ENCODE data around the gene ISCA2.
"Not testable (repeated sequence)": the region's sequence is repeated elsewhere in the genome, so short reads cannot be mapped to it uniquely, and the experiment has no call there.

ISCA2 gene

GRCh38 chr14:74493343-74494261, at the start of gene ISCA2:
TSS of gene ISCA2 (plus strand) at chr14:74493765. CDS start at chr14:74493775, 10 bp downstream.
- in situ Hi-C loops (cut with MboI; ENCODE audit: low sequenced_read_pairs), result no loop called here

- in situ Hi-C loops (cut with MboI; ENCODE audit: low sequenced_read_pairs), result no loop called here
These were observed 48.7 kb upstream of the ISCA2 start for GRCh38 chr14:74444866-74445265.

- in situ Hi-C loops (cut with MboI; ENCODE audit: low sequenced_read_pairs), result not testable (repeated sequence)
These were observed 39.2 kb upstream of the ISCA2 start for GRCh38 chr14:74454397-74454796.

GRCh38 chr14:74456684-74457564, 36.6 kb upstream of the ISCA2 start:
- in situ Hi-C loops (cut with MboI; ENCODE audit: low sequenced_read_pairs), result no loop called here

GRCh38 chr14:74457565-74457895, 36.0 kb upstream of the ISCA2 start:
- in situ Hi-C loops (cut with MboI; ENCODE audit: low sequenced_read_pairs), result no loop called here

- in situ Hi-C loops (cut with MboI; ENCODE audit: low sequenced_read_pairs), result no loop called here
These were observed 34.1 kb upstream of the ISCA2 start for GRCh38 chr14:74459289-74459946.

- in situ Hi-C loops (cut with MboI; ENCODE audit: low sequenced_read_pairs), result no loop called here
These were observed 33.6 kb upstream of the ISCA2 start for GRCh38 chr14:74459976-74460375.

GRCh38 chr14:74462993-74463392, 30.6 kb upstream of the ISCA2 start:
- in situ Hi-C loops (cut with MboI; ENCODE audit: low sequenced_read_pairs), result no loop called here

- in situ Hi-C loops (cut with MboI; ENCODE audit: low sequenced_read_pairs), result no loop called here
These were observed 29.9 kb upstream of the ISCA2 start for GRCh38 chr14:74463697-74464096.

- in situ Hi-C loops (cut with MboI; ENCODE audit: low sequenced_read_pairs), result no loop called here
These were observed 28.8 kb upstream of the ISCA2 start for GRCh38 chr14:74464785-74465184.

- in situ Hi-C loops (cut with MboI; ENCODE audit: low sequenced_read_pairs), result no loop called here
These were observed 28.2 kb upstream of the ISCA2 start for GRCh38 chr14:74465335-74465734.

GRCh38 chr14:74468513-74468912, 25.1 kb upstream of the ISCA2 start:
- in situ Hi-C loops (cut with MboI; ENCODE audit: low sequenced_read_pairs), result no loop called here

GRCh38 chr14:74469548-74470518, 23.7 kb upstream of the ISCA2 start:
- in situ Hi-C loops (cut with MboI; ENCODE audit: low sequenced_read_pairs), result no loop called here

GRCh38 chr14:74472601-74473000, 21.0 kb upstream of the ISCA2 start:
- in situ Hi-C loops (cut with MboI; ENCODE audit: low sequenced_read_pairs), result no loop called here

GRCh38 chr14:74474376-74474775, 19.2 kb upstream of the ISCA2 start:
- in situ Hi-C loops (cut with MboI; ENCODE audit: low sequenced_read_pairs), result no loop called here

GRCh38 chr14:74475678-74476077, 17.9 kb upstream of the ISCA2 start:
- in situ Hi-C loops (cut with MboI; ENCODE audit: low sequenced_read_pairs), result no loop called here

- in situ Hi-C loops (cut with MboI; ENCODE audit: low sequenced_read_pairs), result no loop called here
These were observed 17.5 kb upstream of the ISCA2 start for GRCh38 chr14:74476107-74476506.

GRCh38 chr14:74476607-74477006, 17.0 kb upstream of the ISCA2 start:
- in situ Hi-C loops (cut with MboI; ENCODE audit: low sequenced_read_pairs), result no loop called here

- in situ Hi-C loops (cut with MboI; ENCODE audit: low sequenced_read_pairs), result no loop called here
These were observed 14.4 kb upstream of the ISCA2 start for GRCh38 chr14:74478996-74479635.

GRCh38 chr14:74480046-74480445, 13.5 kb upstream of the ISCA2 start:
- in situ Hi-C loops (cut with MboI; ENCODE audit: low sequenced_read_pairs), result no loop called here

Measured in HL-60/S4 treated with phorbol 12-myristate 13-acetate at 8.2 ng/mL for 4 days and 3 days (cell line).